ENCODE measurements around the gene PRRX2.

DNA sequence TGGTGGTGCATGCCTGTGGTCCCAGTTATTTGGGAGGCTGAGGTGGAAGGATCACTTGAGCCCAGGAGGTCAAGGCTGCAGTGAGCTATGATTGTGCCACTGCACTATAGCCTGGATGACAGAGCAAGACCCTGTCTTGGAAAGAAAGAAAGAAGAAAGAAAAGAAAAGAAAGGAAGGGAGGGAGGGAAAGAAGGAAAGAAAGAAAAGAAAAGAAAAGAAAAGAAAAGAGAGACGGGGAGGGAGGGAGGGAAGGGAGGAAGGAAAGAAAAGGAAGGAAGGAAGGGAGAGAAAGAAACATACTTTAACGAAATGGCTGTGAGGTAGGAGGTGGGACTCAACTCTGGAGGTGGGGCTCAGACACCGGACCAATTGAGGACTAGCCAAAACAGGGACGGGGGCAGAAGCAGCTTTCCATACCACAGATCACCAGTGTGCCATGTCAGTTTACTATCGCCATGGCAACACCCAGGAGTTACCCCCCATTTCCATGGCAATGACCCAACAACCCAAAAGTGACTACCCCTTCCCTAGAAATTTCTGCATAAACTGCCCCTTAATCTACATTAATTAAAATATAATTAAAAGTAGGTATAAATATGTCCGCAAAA is 66.1 kb downstream of the PRRX2 start:
- TF ChIP-seq POLR2A (IDR thresholded peaks at IDR 0.05) (no peak), CTCF (IDR thresholded peaks at IDR 0.05) (no peak), POLR2AphosphoS5 (IDR thresholded peaks at IDR 0.05) (no peak)
